Fibroblast of villous mesenchyme (primary cell): ENCODE data around the gene CCBE1. TPM values are rescaled to one million over a fixed set of nuclear protein-coding genes. Genes with fewer than 3 reads are reported as not detected.

Source experiments
- DNase-seq: peaks from one replicate; pipeline ENCODE4 v3.0.0-alpha.2; 2010; ENCODE audit warnings: low read depth
- H3K4me3 ChIP-seq: 2 replicates; pipeline ENCODE4 v1.5.1; 2011; ENCODE audit warnings: low read depth, mild to moderate bottlenecking, low read length
- CTCF ChIP-seq: IDR thresholded peaks from 2 replicates; pipeline ENCODE4 v1.5.1; 2012; ENCODE audit warnings: low read depth, mild to moderate bottlenecking, low read length; ENCODE audit not compliant: insufficient read depth
- total RNA-seq: library from RNA; depleted of rRNA; stranded (reverse); fragments of >200 nt; gene quantifications from 2 replicates; pipeline ENCODE4 v1.2.3, GENCODE V29; 2012

CCBE1 gene
- total RNA-seq, 1 donor = 10.4 TPM

GRCh38 chr18:59546188-59546587, 151.0 kb downstream of the CCBE1 start:
- DNase-seq = peak; percentile 49
- TF ChIP-seq CTCF = no peak
- no peak overlapping the region for H3K4me3 ChIP-seq

GRCh38 chr18:59540780-59541179, 156.4 kb downstream of the CCBE1 start:
- TF ChIP-seq CTCF = no peak
- H3K4me3 ChIP-seq = no peak overlapping the region
- DNase-seq = peak; percentile 54

- H3K4me3 ChIP-seq = no peak overlapping the region
- no peak for DNase-seq
- no peak for TF ChIP-seq CTCF
Measured at GRCh38 chr18:59540346-59540745, 156.9 kb downstream of the CCBE1 start.

- no peak for DNase-seq
- TF ChIP-seq CTCF = no peak
- H3K4me3 ChIP-seq = no peak overlapping the region
Measured at GRCh38 chr18:59539108-59539507, 158.1 kb downstream of the CCBE1 start.

- no peak for TF ChIP-seq CTCF
- no peak overlapping the region for H3K4me3 ChIP-seq
- no peak for DNase-seq
Measured at GRCh38 chr18:59537579-59537978, 159.6 kb downstream of the CCBE1 start.

- no peak for DNase-seq
Measured at GRCh38 chr18:59536166-59536565, 161.1 kb downstream of the CCBE1 start.

More at GRCh38 chr18:59536166-59536565, 161.1 kb downstream of the CCBE1 start:
- no peak overlapping the region for H3K4me3 ChIP-seq
- no peak for TF ChIP-seq CTCF
